ENCODE data around the gene PGC. TPM values are rescaled to one million over a fixed set of nuclear protein-coding genes. Genes with fewer than 3 reads are reported as not detected.

The PGC gene
- total and polyA plus RNA-seq, 2 of the 8 experiments (the other 6 are each of a cell fraction or from before 2014, with no cell fraction given), result 0.09 TPM; not detected in 1

DNA sequence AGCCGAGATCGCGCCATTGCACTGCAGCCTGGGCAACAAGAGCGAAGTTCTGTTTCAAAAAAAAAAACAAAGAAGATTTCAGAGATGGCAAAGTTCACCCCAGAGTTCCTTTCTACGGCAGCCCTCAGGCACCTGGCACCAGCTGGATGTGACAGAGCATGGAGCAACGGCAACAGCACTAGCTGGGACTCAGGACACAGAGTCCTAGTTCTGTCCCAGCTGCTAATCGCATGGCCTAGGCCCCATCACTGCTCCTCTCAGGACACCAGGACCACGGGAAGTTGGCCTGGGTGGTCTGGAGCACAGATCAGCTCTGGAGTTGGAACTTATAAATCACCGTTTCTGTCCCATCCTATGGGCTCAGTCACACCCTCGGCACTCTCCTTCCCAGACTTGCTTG lies 1.1 kb downstream of the PGC start:
- Histone ChIP-seq H3K23me2 (ENCODE audit: low read depth, low read length) (no peaks in the 10 kb centered on the region), H3K14ac (ENCODE audit: insufficient read length) (no peak overlapping the region), H3K79me2 (ENCODE audit: control insufficient read depth in 1 of 2, insufficient read depth in 2 of 2, low read length in 2 of 2) (no peaks in the 10 kb centered on the region), H3K27ac (ENCODE audit: low read depth, low read length) (no peak overlapping the region), H2BK120ac (replicated peaks; ENCODE audit: low read depth, low read length) (no peak overlapping the region), H4K20me1 (replicated peaks in 1 of 2; ENCODE audit: control insufficient read depth in 1 of 2, insufficient read depth in 2 of 2, low read length in 2 of 2) (no peaks in the 10 kb centered on the region), H3K23ac (ENCODE audit: insufficient read length) (no peak overlapping the region), H4K91ac (replicated peaks; ENCODE audit: insufficient read length, low read length) (no peak overlapping the region), H3K27me3 (replicated peaks in 1 of 4; ENCODE audit: control insufficient read depth in 3 of 4, extremely low read depth in 1 of 4, insufficient read depth in 3 of 4, low read length in 3 of 4) (no peaks in the 10 kb centered on the region), H3K4ac (replicated peaks; ENCODE audit: insufficient read length, low read depth, low read length) (no peak overlapping the region), H3K4me2 (ENCODE audit: insufficient read depth in 1 of 2, low read depth in 2 of 2, low read length in 2 of 2) (no peak overlapping the region), H3K79me1 (ENCODE audit: low read depth, low read length) (no peaks in the 10 kb centered on the region), H4K5ac (ENCODE audit: insufficient read length, low read depth, low read length) (no peak overlapping the region), H2BK20ac (ENCODE audit: low read length) (no peak overlapping the region), H3K56ac (replicated peaks; ENCODE audit: insufficient read length, low read depth, low read length) (no peak overlapping the region), H4K8ac (ENCODE audit: extremely low read depth, insufficient read depth, low read length) (no peak overlapping the region; the same call in 1 of the 2 replicates), H2BK12ac (ENCODE audit: low read depth, low read length) (no peak overlapping the region), H3K4me3 (ENCODE audit: extremely low read depth in 1 of 4, insufficient read depth in 2 of 4, low read depth in 3 of 4, low read length in 4 of 4) (no peak overlapping the region), H3K4me1 (replicated peaks in 1 of 4; ENCODE audit: control insufficient read depth in 3 of 4, insufficient read depth in 4 of 4, low read length in 3 of 4) (peaks cover 0 to 3% (median 0%) of the 10 kb centered on the region in 4 experiments; a peak in 2 of 7 replicates), H3K36me3 (ENCODE audit: control insufficient read depth in 2 of 4, insufficient read depth in 4 of 4, low read length in 3 of 4) (no peaks in the 10 kb centered on the region), H2BK5ac (ENCODE audit: low read depth, low read length) (no peak overlapping the region), H3K9ac (replicated peaks in 1 of 4; ENCODE audit: extremely low read depth in 1 of 4, low read depth in 3 of 4, low read length in 3 of 4) (no peak overlapping the region), H2BK15ac (ENCODE audit: low read length) (no peak overlapping the region), H2AK5ac (ENCODE audit: low read depth, low read length) (no peak overlapping the region), H3K9me3 (ENCODE audit: insufficient read depth in 2 of 2, low read depth in 1 of 2, low read length in 1 of 2) (no peaks in the 10 kb centered on the region), H2AFZ (ENCODE audit: low read length) (no peak overlapping the region), H3K18ac (ENCODE audit: extremely low read depth, low read length) (no peak overlapping the region)
- DNase-seq (ENCODE audit: low read depth in 1 of 2, low spot score in 2 of 2) (no peak), FAIRE-seq (no peak)
- 92% methylated on average over 10 of the region's 10 CpGs; no CpG with 5 or more reads in 1 of the 2 experiments for WGBS, 2 experiments (ENCODE audit: extremely low coverage in 1 of 2, insufficient coverage in 1 of 2, insufficient read length in 1 of 2, insufficient replicate concordance in 2 of 2, low coverage in 1 of 2, low lambda C conversion rate in 2 of 2, missing lambda C conversion rate in 1 of 2)
- CTCF ChIA-PET (ENCODE audit: partially characterized antibody), result interaction anchor here (0.6 to 1.6 kb wide), 9 partner anchors 9 to 623 kb away, joined by 3 to 6 read pairs (median 4); partner anchors contain the start of genes TFEB and TOMM6
- POLR2A ChIA-PET (ENCODE audit: partially characterized antibody), result no interaction called here
- TF ChIP-seq HDAC6 (IDR thresholded peaks at IDR 0.05; ENCODE audit: low read depth, low read length) (no peak), RFX5 (IDR thresholded peaks at IDR 0.05; ENCODE audit: borderline replicate concordance, low read depth, low read length) (no peak), CBX8 (IDR thresholded peaks at IDR 0.05; ENCODE audit: borderline replicate concordance, low read depth, low read length) (no peak), SAP30 (IDR thresholded peaks at IDR 0.05; ENCODE audit: insufficient read depth, insufficient replicate concordance, low read length) (no peak), RNF2 (IDR thresholded peaks at IDR 0.05; ENCODE audit: borderline replicate concordance, low read depth, low read length, missing control alignments, poor library complexity, severe bottlenecking) (no peak), JUND (IDR thresholded peaks at IDR 0.05; ENCODE audit: low read length) (no peak), TAF1 (IDR thresholded peaks at IDR 0.05; ENCODE audit: low read depth, low read length) (no peak), SRF (IDR thresholded peaks at IDR 0.05; ENCODE audit: low read depth, low read length) (no peak), NRF1 (IDR thresholded peaks at IDR 0.05; ENCODE audit: low read depth, low read length) (no peak), CTBP2 (IDR thresholded peaks at IDR 0.05; ENCODE audit: borderline replicate concordance, insufficient read depth, insufficient read length, low read length) (no peak), FOSL1 (IDR thresholded peaks at IDR 0.05; ENCODE audit: insufficient read depth, low read depth, low read length) (no peak), TEAD4 (IDR thresholded peaks at IDR 0.05; ENCODE audit: low read depth, low read length) (no peak)
- TF ChIP-seq, protein P1, sequence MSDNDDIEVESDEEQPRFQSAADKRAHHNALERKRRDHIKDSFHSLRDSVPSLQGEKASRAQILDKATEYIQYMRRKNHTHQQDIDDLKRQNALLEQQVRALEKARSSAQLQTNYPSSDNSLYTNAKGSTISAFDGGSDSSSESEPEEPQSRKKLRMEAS (IDR thresholded peaks at IDR 0.05), result no peak

Data from H1 (cell line).